Suprapubic skin (tissue), 4 donors: ENCODE measurements around the gene SMIM1.

Source experiments
- EP300 ChIP-seq: sonication (generic); formaldehyde crosslinking; IDR thresholded peaks from one replicate; pipeline ENCODE4 v1.6.1; 2017; ENCODE audit warnings: antibody characterized with exemption
- POLR2A ChIP-seq, 2 donors: fragments of 450-650 bp; IDR thresholded peaks; one replicate each; pipeline ENCODE4 v1.6.1; 2017; ENCODE audit warnings: antibody characterized with exemption in 2 of 2, mild to moderate bottlenecking in 2 of 2, moderate library complexity in 2 of 2
- POLR2AphosphoS5 ChIP-seq, 3 donors: sonication (generic); formaldehyde crosslinking; IDR thresholded peaks; one replicate each; pipeline ENCODE4 v1.6.1; 2017; ENCODE audit warnings: antibody characterized with exemption in 3 of 3
- TF ChIP-seq, protein P1 (sequence below), 2 donors: fragments of 200-600 bp in 1 of 2; fragments of 450-650 bp in 1 of 2; sonication (generic) in 1 of 2; IDR thresholded peaks; one replicate each; pipeline ENCODE4 v1.5.1; 2016 to 2019; ENCODE audit warnings: antibody characterized with exemption in 2 of 2, mild to moderate bottlenecking in 1 of 2, moderate library complexity in 1 of 2

DNA sequence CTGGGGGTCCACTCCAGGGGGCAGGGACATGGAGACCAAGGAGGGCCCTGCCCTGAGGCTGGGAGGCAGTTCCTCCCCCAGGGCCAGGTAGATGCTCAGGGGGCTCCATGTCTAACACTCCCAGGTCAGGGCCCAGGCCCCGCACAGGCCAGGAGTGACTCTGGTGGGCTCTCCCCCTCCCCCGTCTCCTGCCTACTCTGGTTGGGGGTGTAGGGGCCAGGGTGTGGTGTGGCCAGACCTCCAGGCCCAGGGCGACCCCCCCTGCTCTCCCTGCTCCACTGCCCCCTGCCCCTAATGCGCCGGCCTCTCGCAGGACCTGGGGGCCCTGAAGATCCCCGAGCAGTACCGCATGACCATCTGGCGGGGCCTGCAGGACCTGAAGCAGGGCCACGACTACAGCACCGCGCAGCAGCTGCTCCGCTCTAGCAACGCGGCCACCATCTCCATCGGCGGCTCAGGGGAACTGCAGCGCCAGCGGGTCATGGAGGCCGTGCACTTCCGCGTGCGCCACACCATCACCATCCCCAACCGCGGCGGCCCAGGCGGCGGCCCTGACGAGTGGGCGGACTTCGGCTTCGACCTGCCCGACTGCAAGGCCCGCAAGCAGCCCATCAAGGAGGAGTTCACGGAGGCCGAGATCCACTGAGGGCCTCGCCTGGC, 40.0 kb upstream of the SMIM1 start:
- TF ChIP-seq, protein P1, sequence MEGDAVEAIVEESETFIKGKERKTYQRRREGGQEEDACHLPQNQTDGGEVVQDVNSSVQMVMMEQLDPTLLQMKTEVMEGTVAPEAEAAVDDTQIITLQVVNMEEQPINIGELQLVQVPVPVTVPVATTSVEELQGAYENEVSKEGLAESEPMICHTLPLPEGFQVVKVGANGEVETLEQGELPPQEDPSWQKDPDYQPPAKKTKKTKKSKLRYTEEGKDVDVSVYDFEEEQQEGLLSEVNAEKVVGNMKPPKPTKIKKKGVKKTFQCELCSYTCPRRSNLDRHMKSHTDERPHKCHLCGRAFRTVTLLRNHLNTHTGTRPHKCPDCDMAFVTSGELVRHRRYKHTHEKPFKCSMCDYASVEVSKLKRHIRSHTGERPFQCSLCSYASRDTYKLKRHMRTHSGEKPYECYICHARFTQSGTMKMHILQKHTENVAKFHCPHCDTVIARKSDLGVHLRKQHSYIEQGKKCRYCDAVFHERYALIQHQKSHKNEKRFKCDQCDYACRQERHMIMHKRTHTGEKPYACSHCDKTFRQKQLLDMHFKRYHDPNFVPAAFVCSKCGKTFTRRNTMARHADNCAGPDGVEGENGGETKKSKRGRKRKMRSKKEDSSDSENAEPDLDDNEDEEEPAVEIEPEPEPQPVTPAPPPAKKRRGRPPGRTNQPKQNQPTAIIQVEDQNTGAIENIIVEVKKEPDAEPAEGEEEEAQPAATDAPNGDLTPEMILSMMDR (IDR thresholded peaks at IDR 0.05) = no peak
- no peak for TF ChIP-seq EP300
- no peak for TF ChIP-seq POLR2A (IDR thresholded peaks at IDR 0.05)
- no peak for TF ChIP-seq POLR2AphosphoS5 (IDR thresholded peaks at IDR 0.05)
